HL-60 (cell line): ENCODE results near the gene ANGPTL8.

Source experiments
- GABPA ChIP-seq: IDR thresholded peaks from 2 replicates; pipeline ENCODE4 v1.6.1; 2012; ENCODE audit warnings: low read depth
- POLR2AphosphoS5 ChIP-seq: IDR thresholded peaks from 2 replicates; pipeline ENCODE4 v1.6.1; 2012; ENCODE audit warnings: low read depth
- SPI1 ChIP-seq: IDR thresholded peaks from 2 replicates; pipeline ENCODE4 v1.6.1; 2012; ENCODE audit warnings: low read depth, mild to moderate bottlenecking, borderline replicate concordance
- TF ChIP-seq, protein P1 (sequence below): IDR thresholded peaks from one replicate; pipeline ENCODE4 v1.5.1; 2011; ENCODE audit warnings: low read length, control low read depth, inconsistent platforms; ENCODE audit not compliant: insufficient read depth
- TF ChIP-seq, protein P2 (sequence below): IDR thresholded peaks from 2 replicates; pipeline ENCODE4 v1.6.1; 2012; ENCODE audit warnings: low read depth; ENCODE audit not compliant: insufficient replicate concordance

DNA sequence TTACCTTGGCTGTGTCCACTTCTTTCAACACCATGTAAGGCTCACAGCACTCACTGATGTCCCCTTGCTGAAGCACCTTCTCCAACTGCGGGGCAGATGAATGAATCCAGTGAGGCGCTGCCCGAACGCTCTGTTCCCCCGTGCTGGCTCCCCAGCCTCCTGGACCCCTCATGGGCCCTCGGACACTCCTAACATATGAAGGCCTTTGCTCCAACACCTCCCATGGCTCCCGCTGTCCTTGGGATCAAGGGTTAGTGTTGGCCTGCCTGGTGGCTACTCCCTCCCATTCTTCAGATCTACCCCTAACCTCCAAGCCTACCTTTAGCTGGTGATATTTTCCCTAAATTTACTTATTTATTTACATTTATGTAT, 4.4 kb downstream of the ANGPTL8 start:
- TF ChIP-seq, protein P1, sequence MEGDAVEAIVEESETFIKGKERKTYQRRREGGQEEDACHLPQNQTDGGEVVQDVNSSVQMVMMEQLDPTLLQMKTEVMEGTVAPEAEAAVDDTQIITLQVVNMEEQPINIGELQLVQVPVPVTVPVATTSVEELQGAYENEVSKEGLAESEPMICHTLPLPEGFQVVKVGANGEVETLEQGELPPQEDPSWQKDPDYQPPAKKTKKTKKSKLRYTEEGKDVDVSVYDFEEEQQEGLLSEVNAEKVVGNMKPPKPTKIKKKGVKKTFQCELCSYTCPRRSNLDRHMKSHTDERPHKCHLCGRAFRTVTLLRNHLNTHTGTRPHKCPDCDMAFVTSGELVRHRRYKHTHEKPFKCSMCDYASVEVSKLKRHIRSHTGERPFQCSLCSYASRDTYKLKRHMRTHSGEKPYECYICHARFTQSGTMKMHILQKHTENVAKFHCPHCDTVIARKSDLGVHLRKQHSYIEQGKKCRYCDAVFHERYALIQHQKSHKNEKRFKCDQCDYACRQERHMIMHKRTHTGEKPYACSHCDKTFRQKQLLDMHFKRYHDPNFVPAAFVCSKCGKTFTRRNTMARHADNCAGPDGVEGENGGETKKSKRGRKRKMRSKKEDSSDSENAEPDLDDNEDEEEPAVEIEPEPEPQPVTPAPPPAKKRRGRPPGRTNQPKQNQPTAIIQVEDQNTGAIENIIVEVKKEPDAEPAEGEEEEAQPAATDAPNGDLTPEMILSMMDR = no peak
- TF ChIP-seq POLR2AphosphoS5 = no peak
- TF ChIP-seq GABPA = no peak
- TF ChIP-seq, protein P2, sequence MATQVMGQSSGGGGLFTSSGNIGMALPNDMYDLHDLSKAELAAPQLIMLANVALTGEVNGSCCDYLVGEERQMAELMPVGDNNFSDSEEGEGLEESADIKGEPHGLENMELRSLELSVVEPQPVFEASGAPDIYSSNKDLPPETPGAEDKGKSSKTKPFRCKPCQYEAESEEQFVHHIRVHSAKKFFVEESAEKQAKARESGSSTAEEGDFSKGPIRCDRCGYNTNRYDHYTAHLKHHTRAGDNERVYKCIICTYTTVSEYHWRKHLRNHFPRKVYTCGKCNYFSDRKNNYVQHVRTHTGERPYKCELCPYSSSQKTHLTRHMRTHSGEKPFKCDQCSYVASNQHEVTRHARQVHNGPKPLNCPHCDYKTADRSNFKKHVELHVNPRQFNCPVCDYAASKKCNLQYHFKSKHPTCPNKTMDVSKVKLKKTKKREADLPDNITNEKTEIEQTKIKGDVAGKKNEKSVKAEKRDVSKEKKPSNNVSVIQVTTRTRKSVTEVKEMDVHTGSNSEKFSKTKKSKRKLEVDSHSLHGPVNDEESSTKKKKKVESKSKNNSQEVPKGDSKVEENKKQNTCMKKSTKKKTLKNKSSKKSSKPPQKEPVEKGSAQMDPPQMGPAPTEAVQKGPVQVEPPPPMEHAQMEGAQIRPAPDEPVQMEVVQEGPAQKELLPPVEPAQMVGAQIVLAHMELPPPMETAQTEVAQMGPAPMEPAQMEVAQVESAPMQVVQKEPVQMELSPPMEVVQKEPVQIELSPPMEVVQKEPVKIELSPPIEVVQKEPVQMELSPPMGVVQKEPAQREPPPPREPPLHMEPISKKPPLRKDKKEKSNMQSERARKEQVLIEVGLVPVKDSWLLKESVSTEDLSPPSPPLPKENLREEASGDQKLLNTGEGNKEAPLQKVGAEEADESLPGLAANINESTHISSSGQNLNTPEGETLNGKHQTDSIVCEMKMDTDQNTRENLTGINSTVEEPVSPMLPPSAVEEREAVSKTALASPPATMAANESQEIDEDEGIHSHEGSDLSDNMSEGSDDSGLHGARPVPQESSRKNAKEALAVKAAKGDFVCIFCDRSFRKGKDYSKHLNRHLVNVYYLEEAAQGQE = no peak
- TF ChIP-seq SPI1 = no peak
